ENCODE measurements around the gene PLEKHM2. TPM values are rescaled to one million over a fixed set of nuclear protein-coding genes. Genes with fewer than 3 reads are reported as not detected.

The PLEKHM2 gene
- total RNA-seq, 1 experiment from 2014 or later, result 45.9 TPM

- Histone ChIP-seq H2BK20ac (ENCODE audit: low read depth, low read length, poor library complexity, severe bottlenecking) (no peak overlapping the region), H3K23ac (ENCODE audit: insufficient read length, low read depth, low read length) (no peak overlapping the region), H4K8ac (replicated peaks; ENCODE audit: insufficient read length, low read depth, low read length) (no peak overlapping the region), H2BK120ac (ENCODE audit: low read depth, low read length, poor library complexity, severe bottlenecking) (no peak overlapping the region), H3K14ac (ENCODE audit: insufficient read depth, low read length) (no peak overlapping the region), H2AFZ (ENCODE audit: low read length) (no peak overlapping the region), H4K20me1 (ENCODE audit: control insufficient read depth, insufficient read depth, insufficient read length) (no peaks in the 10 kb centered on the region), H4K5ac (ENCODE audit: insufficient read length, low read depth, low read length) (no peak overlapping the region), H3K4me1 (ENCODE audit: insufficient read depth, low read length) (no peaks in the 10 kb centered on the region; the same call in 1 of the 2 replicates), H3K79me1 (ENCODE audit: insufficient read depth, low read depth, low read length, poor library complexity, severe bottlenecking) (no peaks in the 10 kb centered on the region), H3K18ac (ENCODE audit: insufficient read length, low read depth, low read length) (no peak overlapping the region), H3K27ac (ENCODE audit: insufficient read length, low read depth, low read length) (no peak overlapping the region), H3K79me2 (ENCODE audit: insufficient read depth, low read length) (no peaks in the 10 kb centered on the region; the same call in 1 of the 2 replicates), H2BK5ac (ENCODE audit: insufficient read length, low read length) (no peak overlapping the region), H4K91ac (ENCODE audit: insufficient read length, low read depth, low read length) (no peak overlapping the region), H3K4ac (ENCODE audit: low read depth, low read length) (no peak overlapping the region), H3K23me2 (ENCODE audit: insufficient read length, low read depth, low read length, poor library complexity, severe bottlenecking) (no peaks in the 10 kb centered on the region), H2BK15ac (ENCODE audit: low read depth, low read length) (no peak overlapping the region), H2BK12ac (ENCODE audit: insufficient read length, low read depth, low read length) (no peak overlapping the region), H3K27me3 (ENCODE audit: insufficient read depth, low read length) (no peaks in the 10 kb centered on the region), H3K4me2 (ENCODE audit: insufficient read depth, insufficient read length, low read length) (no peak overlapping the region), H3K9ac (ENCODE audit: extremely low read depth, insufficient read length, low read length) (no peak overlapping the region), H3K9me3 (ENCODE audit: control insufficient read depth, low read depth, low read length) (no peaks in the 10 kb centered on the region), H2AK5ac (ENCODE audit: insufficient read length, low read length) (no peak overlapping the region), H3K56ac (ENCODE audit: insufficient read length, low read depth, low read length) (no peak overlapping the region), H3T11ph (ENCODE audit: low read length) (no peak overlapping the region)
- Mint-ChIP-seq H3K9me3 (no peaks in the 10 kb centered on the region), H3K4me1 (peaks cover 3% of the 10 kb centered on the region in 2 experiments; a peak in 2 of 4 replicates), H3K27me3 (ENCODE audit: low read depth) (no peaks in the 10 kb centered on the region), H3K27ac (no peak overlapping the region), H3K4me3 (no peak overlapping the region), H3K36me3 (ENCODE audit: insufficient read depth in 1 of 3, low read depth in 3 of 3) (peaks cover 1 to 14% (median 4%) of the 10 kb centered on the region in 3 experiments; a peak in 4 of 7 replicates)
- WGBS (ENCODE audit: extremely low coverage, insufficient read length, low lambda C conversion rate), result no CpG with 5 or more reads among the region's 8 CpGs
- TF ChIP-seq CTCF (conservative IDR thresholded peaks at IDR 0.05), result no peak
- no peak for DNase-seq
Observed at GRCh38 chr1:15707239-15707925, 23.3 kb downstream of the PLEKHM2 start.
